Osteoblast (primary cell): Measurements from ENCODE around the gene CYP4F12. TPM values are rescaled to one million over a fixed set of nuclear protein-coding genes. Genes with fewer than 3 reads are reported as not detected.

Experiments used
- DNase-seq: peaks from one replicate; pipeline ENCODE4 v3.0.0; 2011; ENCODE audit warnings: low spot score, mixed read lengths; ENCODE audit not compliant: insufficient read length; ENCODE audit errors: missing footprints
- H2AFZ ChIP-seq: 2 replicates; pipeline ENCODE4 v1.6.0; 2011; ENCODE audit warnings: mild to moderate bottlenecking, low read length
- H3K27ac ChIP-seq: 2 replicates; pipeline ENCODE4 v1.5.1; 2011; ENCODE audit warnings: mild to moderate bottlenecking, low read depth, low read length, moderate library complexity
- H3K27me3 ChIP-seq: 2 replicates; pipeline ENCODE4 v1.6.0; 2012; ENCODE audit warnings: mild to moderate bottlenecking, control low read depth, inconsistent platforms, low read length, moderate library complexity; ENCODE audit not compliant: insufficient read depth
- H3K36me3 ChIP-seq: 2 replicates; pipeline ENCODE4 v1.5.1; 2011; ENCODE audit warnings: mild to moderate bottlenecking, low read length, control low read depth, moderate library complexity; ENCODE audit not compliant: insufficient read depth
- H3K4me1 ChIP-seq: 2 replicates; pipeline ENCODE4 v1.5.1; 2011; ENCODE audit warnings: mild to moderate bottlenecking, low read length, control low read depth, moderate library complexity; ENCODE audit not compliant: insufficient read depth
- H3K4me2 ChIP-seq: 2 replicates; pipeline ENCODE4 v1.6.0; 2011; ENCODE audit warnings: mild to moderate bottlenecking, low read length; ENCODE audit not compliant: insufficient read depth
- H3K4me3 ChIP-seq: fragments of 200-600 bp; sonication (generic); 3 replicates; pipeline ENCODE4 v1.5.1; 2012; ENCODE audit warnings: mild to moderate bottlenecking, low read length, inconsistent platforms; ENCODE audit not compliant: insufficient read depth
- H3K79me2 ChIP-seq: 2 replicates; pipeline ENCODE4 v1.6.0; 2012; ENCODE audit warnings: mild to moderate bottlenecking, low read length, control low read depth, inconsistent platforms; ENCODE audit not compliant: insufficient read depth
- H3K9me3 ChIP-seq: 2 replicates; pipeline ENCODE4 v1.5.1; 2011; ENCODE audit warnings: low read depth, low read length, control low read depth
- H4K20me1 ChIP-seq: 2 replicates; pipeline ENCODE4 v1.6.0; 2012; ENCODE audit warnings: mild to moderate bottlenecking, low read length, control low read depth; ENCODE audit not compliant: insufficient read depth
- CTCF ChIP-seq: IDR thresholded peaks from 2 replicates; pipeline ENCODE4 v1.5.1; 2011; ENCODE audit warnings: mild to moderate bottlenecking, low read depth, low read length, moderate library complexity; ENCODE audit errors: extremely low read depth
- total RNA-seq: library from RNA; depleted of rRNA; stranded (reverse); fragments of >200 nt; gene quantifications from 2 replicates; pipeline ENCODE4 v1.2.3, GENCODE V29; 2012

Gene CYP4F12
- total RNA-seq, 1 donor = not detected

DNA sequence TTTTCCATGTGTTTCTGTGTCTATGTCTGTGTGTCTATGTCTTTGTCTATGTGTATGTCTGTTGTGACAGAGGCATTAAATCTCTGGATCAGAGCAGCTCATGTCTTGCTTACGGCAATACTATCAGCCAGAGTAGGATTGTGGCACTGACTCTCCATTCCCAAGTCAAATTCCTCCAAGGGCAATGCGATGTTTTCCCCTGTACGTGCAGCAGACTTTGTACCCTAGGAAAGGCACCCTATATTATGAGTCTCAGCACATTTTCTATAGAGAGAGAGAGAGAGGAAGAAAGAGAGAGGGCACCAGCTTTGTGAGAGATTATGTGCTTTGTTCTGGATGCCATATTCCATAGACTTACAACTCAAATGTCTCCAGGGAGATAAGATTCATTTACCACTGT is 21.1 kb upstream of the CYP4F12 start:
- Histone ChIP-seq H3K4me1 (no peaks in the 10 kb centered on the region), H2AFZ (no peak overlapping the region), H3K79me2 (no peaks in the 10 kb centered on the region), H3K27ac (no peak overlapping the region), H3K4me3 (no peak overlapping the region), H3K27me3 (no peaks in the 10 kb centered on the region), H3K4me2 (no peak overlapping the region), H4K20me1 (no peaks in the 10 kb centered on the region), H3K9me3 (no peaks in the 10 kb centered on the region), H3K36me3 (no peaks in the 10 kb centered on the region)
- DNase-seq = no peak
- TF ChIP-seq CTCF = no peak

- no peaks in the 10 kb centered on the region for H3K9me3 ChIP-seq
- H3K36me3 ChIP-seq = no peaks in the 10 kb centered on the region
- no peak overlapping the region for H3K4me2 ChIP-seq
- H3K27ac ChIP-seq = no peak overlapping the region
- no peak for TF ChIP-seq CTCF
- no peak overlapping the region for H2AFZ ChIP-seq
- no peak overlapping the region for H3K4me3 ChIP-seq
- no peaks in the 10 kb centered on the region for H3K4me1 ChIP-seq
- no peaks in the 10 kb centered on the region for H3K79me2 ChIP-seq
- H3K27me3 ChIP-seq = no peaks in the 10 kb centered on the region
- no peak for DNase-seq
- H4K20me1 ChIP-seq = no peaks in the 10 kb centered on the region
Observed at GRCh38 chr19:15652559-15653278, 20.2 kb upstream of the CYP4F12 start.

DNA sequence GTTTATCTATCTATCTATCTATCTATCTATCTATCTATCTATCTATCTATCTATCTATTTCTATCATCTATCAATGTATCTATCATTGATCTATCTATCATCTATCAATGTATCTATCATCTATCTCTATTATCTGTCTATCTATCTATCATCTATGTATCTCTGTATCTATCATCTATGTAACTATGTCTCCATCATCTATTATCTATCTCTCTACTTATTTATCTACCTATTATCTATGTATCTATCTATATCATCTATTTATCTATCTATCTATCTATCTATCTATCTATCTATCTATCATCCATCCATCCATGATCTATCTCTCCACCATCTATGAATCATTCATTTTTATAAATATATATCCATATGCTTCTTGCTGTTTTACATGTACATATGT is 16.4 kb upstream of the CYP4F12 start:
- DNase-seq = no peak
- TF ChIP-seq CTCF = no peak
- H3K27me3 ChIP-seq = no peaks in the 10 kb centered on the region
- H3K4me2 ChIP-seq = no peak overlapping the region
- no peaks in the 10 kb centered on the region for H3K79me2 ChIP-seq
- no peaks in the 10 kb centered on the region for H3K9me3 ChIP-seq
- no peaks in the 10 kb centered on the region for H4K20me1 ChIP-seq
- H3K27ac ChIP-seq = no peak overlapping the region
- H3K4me1 ChIP-seq = no peaks in the 10 kb centered on the region
- H3K4me3 ChIP-seq = no peak overlapping the region
- no peak overlapping the region for H2AFZ ChIP-seq
- no peaks in the 10 kb centered on the region for H3K36me3 ChIP-seq

DNA sequence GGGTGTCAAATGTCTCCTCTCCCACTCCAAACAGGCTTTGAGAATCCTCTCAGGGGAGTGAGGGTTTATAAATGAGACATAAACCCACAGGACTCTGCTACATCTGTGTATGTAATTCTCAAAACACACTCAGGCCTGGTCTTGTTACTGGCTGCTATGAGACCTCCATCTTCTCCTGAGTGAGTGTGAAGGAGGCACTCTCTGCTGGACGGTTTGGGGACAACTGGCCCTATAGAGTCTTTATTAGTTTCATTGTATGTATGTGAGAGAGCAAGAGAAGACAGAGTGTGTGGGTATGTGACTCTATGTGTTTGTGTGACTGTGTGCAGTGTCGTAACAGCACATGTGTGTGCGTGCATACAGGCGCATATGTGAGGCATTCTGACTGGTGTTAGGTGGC is 9.6 kb upstream of the CYP4F12 start:
- no peaks in the 10 kb centered on the region for H3K4me1 ChIP-seq
- no peak for DNase-seq
- H3K27ac ChIP-seq = no peak overlapping the region
- no peak for TF ChIP-seq CTCF
- H3K27me3 ChIP-seq = no peaks in the 10 kb centered on the region
- H3K36me3 ChIP-seq = no peaks in the 10 kb centered on the region
- H2AFZ ChIP-seq = no peak overlapping the region
- no peak overlapping the region for H3K4me2 ChIP-seq
- no peaks in the 10 kb centered on the region for H3K9me3 ChIP-seq
- H4K20me1 ChIP-seq = no peaks in the 10 kb centered on the region
- H3K4me3 ChIP-seq = no peak overlapping the region
- H3K79me2 ChIP-seq = no peaks in the 10 kb centered on the region
